ENCODE data around the gene PRKAG2.

DNA sequence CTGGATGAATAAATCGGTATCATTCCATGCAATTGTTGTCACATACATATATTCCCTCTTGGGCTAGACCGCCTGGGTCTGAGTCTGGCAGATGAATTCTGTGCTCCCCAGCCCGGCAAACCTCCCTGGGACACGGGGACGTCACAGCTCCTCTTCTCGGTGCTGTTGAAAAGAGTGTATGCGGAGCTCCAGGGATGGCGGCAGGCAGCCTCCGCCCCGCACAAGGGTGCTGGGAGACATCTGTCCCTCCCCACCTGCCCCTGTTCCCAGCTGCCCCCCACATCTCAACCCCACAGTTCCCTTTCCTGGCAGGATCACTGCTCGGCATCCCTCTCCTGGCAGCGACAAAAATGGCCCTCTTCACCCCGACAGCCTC lies 32.1 kb downstream of the PRKAG2 start:
- TF ChIP-seq EP300 (IDR thresholded peaks at IDR 0.05; ENCODE audit: borderline replicate concordance) (no peak), CEBPB (IDR thresholded peaks at IDR 0.05) (no peak), REST (IDR thresholded peaks at IDR 0.05; ENCODE audit: low read depth) (no peak), RAD21 (IDR thresholded peaks at IDR 0.05; ENCODE audit: low read depth) (no peak), NFIC (IDR thresholded peaks at IDR 0.05) (no peak), TAF1 (IDR thresholded peaks at IDR 0.05; ENCODE audit: low read depth) (no peak), TEAD4 (IDR thresholded peaks at IDR 0.05) (no peak), CREB1 (IDR thresholded peaks at IDR 0.05; ENCODE audit: low read depth) (no peak), FOXM1 (IDR thresholded peaks at IDR 0.05; ENCODE audit: borderline replicate concordance, low read depth) (no peak), ZBTB7A (IDR thresholded peaks at IDR 0.05; ENCODE audit: low read depth) (no peak), MAX (IDR thresholded peaks at IDR 0.05) (no peak), EGR1 (IDR thresholded peaks at IDR 0.05) (no peak), YY1 (IDR thresholded peaks at IDR 0.05; ENCODE audit: low read depth) (no peak)
- TF ChIP-seq, protein P1, sequence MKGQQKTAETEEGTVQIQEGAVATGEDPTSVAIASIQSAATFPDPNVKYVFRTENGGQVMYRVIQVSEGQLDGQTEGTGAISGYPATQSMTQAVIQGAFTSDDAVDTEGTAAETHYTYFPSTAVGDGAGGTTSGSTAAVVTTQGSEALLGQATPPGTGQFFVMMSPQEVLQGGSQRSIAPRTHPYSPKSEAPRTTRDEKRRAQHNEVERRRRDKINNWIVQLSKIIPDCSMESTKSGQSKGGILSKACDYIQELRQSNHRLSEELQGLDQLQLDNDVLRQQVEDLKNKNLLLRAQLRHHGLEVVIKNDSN (IDR thresholded peaks at IDR 0.05): no peak
